Measurements from ENCODE around the gene CERS4.

DNA sequence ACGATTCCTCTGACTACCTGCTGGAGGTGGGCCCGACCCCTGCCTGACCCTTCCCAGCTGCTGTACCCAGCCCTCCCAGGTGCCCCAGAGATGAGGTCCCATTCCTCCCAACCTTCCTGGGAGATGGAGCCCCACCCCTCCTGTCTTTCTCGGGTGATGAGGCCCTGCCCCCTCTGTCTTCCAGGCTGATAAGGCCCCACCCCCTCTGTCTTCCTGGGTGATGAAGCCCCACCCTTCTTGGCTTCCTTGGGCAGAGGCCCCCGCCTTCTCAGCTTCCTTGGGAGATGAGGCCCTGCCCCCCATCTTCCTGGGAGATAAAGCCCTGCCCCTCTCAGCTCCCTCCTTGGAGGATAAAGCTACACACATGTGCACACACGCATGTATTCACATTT, 47.9 kb downstream of the CERS4 start:
- no peak for TF ChIP-seq EZH2phosphoT487 (IDR thresholded peaks at IDR 0.05; ENCODE audit: borderline replicate concordance, low read length)
- TF ChIP-seq, protein P1, sequence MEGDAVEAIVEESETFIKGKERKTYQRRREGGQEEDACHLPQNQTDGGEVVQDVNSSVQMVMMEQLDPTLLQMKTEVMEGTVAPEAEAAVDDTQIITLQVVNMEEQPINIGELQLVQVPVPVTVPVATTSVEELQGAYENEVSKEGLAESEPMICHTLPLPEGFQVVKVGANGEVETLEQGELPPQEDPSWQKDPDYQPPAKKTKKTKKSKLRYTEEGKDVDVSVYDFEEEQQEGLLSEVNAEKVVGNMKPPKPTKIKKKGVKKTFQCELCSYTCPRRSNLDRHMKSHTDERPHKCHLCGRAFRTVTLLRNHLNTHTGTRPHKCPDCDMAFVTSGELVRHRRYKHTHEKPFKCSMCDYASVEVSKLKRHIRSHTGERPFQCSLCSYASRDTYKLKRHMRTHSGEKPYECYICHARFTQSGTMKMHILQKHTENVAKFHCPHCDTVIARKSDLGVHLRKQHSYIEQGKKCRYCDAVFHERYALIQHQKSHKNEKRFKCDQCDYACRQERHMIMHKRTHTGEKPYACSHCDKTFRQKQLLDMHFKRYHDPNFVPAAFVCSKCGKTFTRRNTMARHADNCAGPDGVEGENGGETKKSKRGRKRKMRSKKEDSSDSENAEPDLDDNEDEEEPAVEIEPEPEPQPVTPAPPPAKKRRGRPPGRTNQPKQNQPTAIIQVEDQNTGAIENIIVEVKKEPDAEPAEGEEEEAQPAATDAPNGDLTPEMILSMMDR (conservative IDR thresholded peaks at IDR 0.05; ENCODE audit: low read depth, low read length), result no peak
